Measurements from ENCODE around the gene CHFR. TPM values are rescaled to one million over a fixed set of nuclear protein-coding genes. Genes with fewer than 3 reads are reported as not detected.
"Not testable (repeated sequence)": the region's sequence is repeated elsewhere in the genome, so short reads cannot be mapped to it uniquely, and the experiment has no call there.

CHFR gene
- total and polyA plus RNA-seq, 2 experiments from 2014 or later = 23.0 to 42.7 TPM

GRCh38 chr12:132881818-132882217 lies 5.6 kb downstream of the CHFR start (continued):
- TF ChIP-seq ZNF114 (CRISPR knock-in tag; IDR thresholded peaks at IDR 0.05) (no peak), ETS1 (IDR thresholded peaks at IDR 0.05) (no peak), REST (IDR thresholded peaks at IDR 0.05; ENCODE audit: unreplicated experiment) (no peak), CTCF (conservative IDR thresholded peaks at IDR 0.05; ENCODE audit: low read depth in 2 of 2) (no peak), CREB1 (CRISPR knock-in tag; IDR thresholded peaks at IDR 0.05; ENCODE audit: low read depth) (no peak), ZNF331 (CRISPR knock-in tag; IDR thresholded peaks at IDR 0.05; ENCODE audit: low read depth) (no peak), STAT1 (IDR thresholded peaks at IDR 0.05; ENCODE audit: unreplicated experiment) (no peak), POLR2AphosphoS5 (IDR thresholded peaks at IDR 0.05; ENCODE audit: low read depth) (no peak), NANOG (IDR thresholded peaks at IDR 0.05; ENCODE audit: borderline replicate concordance) (no peak), JUNB (IDR thresholded peaks at IDR 0.05; ENCODE audit: unreplicated experiment) (no peak)

GRCh38 chr12:132874620-132875019 lies 12.8 kb downstream of the CHFR start:
- not testable (repeated sequence) for H3K27me3 Mint-ChIP-seq (ENCODE audit: insufficient read depth, low read depth, poor library complexity); H3K27ac Mint-ChIP-seq; H3F3A ChIP-seq (replicated peaks; ENCODE audit: low read depth); H3K9me2 ChIP-seq (ENCODE audit: insufficient read depth); H3K79me2 ChIP-seq (replicated peaks; ENCODE audit: insufficient read depth); H2AFZ ChIP-seq; H3K9me3 Mint-ChIP-seq; DNase-seq (ENCODE audit: low spot score); H3K4me3 Mint-ChIP-seq; H4K20me1 ChIP-seq (replicated peaks; ENCODE audit: insufficient read depth); H3K4me2 ChIP-seq; H3K4me3 ChIP-seq; H3K4me1 ChIP-seq (ENCODE audit: insufficient read depth); ATAC-seq; H3K27me3 ChIP-seq (ENCODE audit: insufficient read depth); H3K4me1 Mint-ChIP-seq; H3K27ac ChIP-seq (ENCODE audit: low read depth)
- H3K36me3 ChIP-seq (ENCODE audit: insufficient read depth) = 0 out of 2 replicates have a peak, but pooled peaks cover 17% of the 10 kb centered on the region
- peaks cover 38% of the 10 kb centered on the region for H3K36me3 Mint-ChIP-seq (ENCODE audit: low read depth)

All from GM23338 (cell line).